Measurements from ENCODE around the gene SIGLEC12. TPM values are rescaled to one million over a fixed set of nuclear protein-coding genes. Genes with fewer than 3 reads are reported as not detected.

Gene SIGLEC12
- total RNA-seq, 1 donor from 2014 or later: not detected

DNA sequence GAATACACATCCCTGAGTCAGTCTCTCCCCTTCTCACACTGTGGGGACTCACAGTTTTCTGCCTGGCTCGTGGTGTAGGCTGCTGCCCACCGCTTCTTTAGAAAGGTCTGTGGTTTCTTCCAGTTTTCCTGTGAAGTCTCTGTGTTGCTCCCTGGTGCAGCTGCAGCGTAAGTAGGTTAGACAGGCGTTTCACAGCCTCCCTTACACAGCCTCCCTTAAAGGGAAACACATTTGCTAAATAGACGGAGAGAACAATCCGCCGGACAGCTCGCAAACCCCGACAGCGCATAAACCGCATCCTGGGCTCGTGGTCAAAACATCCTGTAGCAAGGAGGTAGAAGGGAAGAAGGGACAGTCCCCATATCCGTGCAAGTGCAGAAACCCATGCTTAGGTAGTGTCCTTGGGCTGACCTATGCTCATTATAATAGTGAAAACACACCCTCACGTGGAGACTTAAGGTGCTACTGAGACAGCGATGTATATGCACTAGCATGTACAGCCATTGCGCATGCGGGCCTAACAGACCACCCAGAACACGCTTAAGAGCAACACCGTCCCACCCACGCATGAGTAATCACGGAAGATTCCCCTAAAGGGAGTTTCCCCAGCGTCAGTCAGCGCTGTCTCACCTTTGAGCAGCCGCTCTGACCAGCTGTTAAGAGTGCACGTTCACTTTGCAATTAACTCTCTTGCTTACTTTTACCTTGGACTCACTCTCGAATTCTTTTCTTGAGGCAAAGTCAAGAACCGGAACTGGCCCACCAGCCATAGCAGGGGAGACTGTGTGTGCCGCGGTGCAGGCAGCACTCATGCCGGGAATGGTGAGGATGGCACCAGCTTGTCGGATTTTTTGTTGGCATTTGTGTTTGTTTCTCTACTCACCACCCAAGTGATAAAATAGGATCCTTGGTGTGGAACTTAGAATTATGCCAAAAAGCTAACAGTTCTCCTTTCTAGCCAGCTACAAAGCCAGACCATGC lies 59.9 kb downstream of the SIGLEC12 start:
- Mint-ChIP-seq H3K36me3 (ENCODE audit: unreplicated experiment) (no peaks in the 10 kb centered on the region), H3K4me1 (ENCODE audit: unreplicated experiment) (no peaks in the 10 kb centered on the region), H3K27me3 (ENCODE audit: unreplicated experiment) (no peaks in the 10 kb centered on the region), H3K27ac (ENCODE audit: unreplicated experiment) (no peak overlapping the region), H3K9me3 (ENCODE audit: unreplicated experiment) (peaks cover 21% of the 10 kb centered on the region), H3K4me3 (ENCODE audit: unreplicated experiment) (no peak overlapping the region)
- TF ChIP-seq, protein P1, sequence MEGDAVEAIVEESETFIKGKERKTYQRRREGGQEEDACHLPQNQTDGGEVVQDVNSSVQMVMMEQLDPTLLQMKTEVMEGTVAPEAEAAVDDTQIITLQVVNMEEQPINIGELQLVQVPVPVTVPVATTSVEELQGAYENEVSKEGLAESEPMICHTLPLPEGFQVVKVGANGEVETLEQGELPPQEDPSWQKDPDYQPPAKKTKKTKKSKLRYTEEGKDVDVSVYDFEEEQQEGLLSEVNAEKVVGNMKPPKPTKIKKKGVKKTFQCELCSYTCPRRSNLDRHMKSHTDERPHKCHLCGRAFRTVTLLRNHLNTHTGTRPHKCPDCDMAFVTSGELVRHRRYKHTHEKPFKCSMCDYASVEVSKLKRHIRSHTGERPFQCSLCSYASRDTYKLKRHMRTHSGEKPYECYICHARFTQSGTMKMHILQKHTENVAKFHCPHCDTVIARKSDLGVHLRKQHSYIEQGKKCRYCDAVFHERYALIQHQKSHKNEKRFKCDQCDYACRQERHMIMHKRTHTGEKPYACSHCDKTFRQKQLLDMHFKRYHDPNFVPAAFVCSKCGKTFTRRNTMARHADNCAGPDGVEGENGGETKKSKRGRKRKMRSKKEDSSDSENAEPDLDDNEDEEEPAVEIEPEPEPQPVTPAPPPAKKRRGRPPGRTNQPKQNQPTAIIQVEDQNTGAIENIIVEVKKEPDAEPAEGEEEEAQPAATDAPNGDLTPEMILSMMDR (IDR thresholded peaks at IDR 0.05): no peak
- DNase-seq (ENCODE audit: extremely low spot score, unreplicated experiment): no peak

Other genes starting within 250 kb of the SIGLEC12 start
- not detected in 2 replicates for gene IGLON5, start 190.2 kb downstream of the SIGLEC12 start, total RNA-seq
- 3.5 TPM in 2 replicates for gene VSIG10L, start 159.7 kb downstream of the SIGLEC12 start, total RNA-seq
- gene ETFB, start 135.4 kb downstream of the SIGLEC12 start, total RNA-seq: 56.2 and 58.8 TPM in 2 replicates
- gene CLDND2, start 132.8 kb downstream of the SIGLEC12 start, total RNA-seq: 1.8 TPM in 1 of 2 replicates, not detected in the other
- gene NKG7, start 129.1 kb downstream of the SIGLEC12 start, total RNA-seq: not detected in 2 replicates
- not detected in 2 replicates for gene LIM2, start 113.8 kb downstream of the SIGLEC12 start, total RNA-seq
- gene C19orf84, start 111.2 kb downstream of the SIGLEC12 start, total RNA-seq: not detected in 2 replicates
- not detected in 2 replicates for gene SIGLEC10, start 84.2 kb downstream of the SIGLEC12 start, total RNA-seq
- gene SIGLEC8, start 43.3 kb downstream of the SIGLEC12 start, total RNA-seq: not detected in 2 replicates
- gene CEACAM18, start 23.3 kb downstream of the SIGLEC12 start, total RNA-seq: not detected in 2 replicates
- gene SIGLEC6, start 29.9 kb upstream of the SIGLEC12 start, total RNA-seq: not detected in 2 replicates
- 13.5 and 16.9 TPM in 2 replicates for gene ZNF175, start 69.5 kb upstream of the SIGLEC12 start, total RNA-seq
- not detected in 2 replicates for gene SIGLEC5, start 128.6 kb upstream of the SIGLEC12 start, total RNA-seq
- not detected in 2 replicates for gene SIGLEC14, start 145.0 kb upstream of the SIGLEC12 start, total RNA-seq
- 32.2 and 36.9 TPM in 2 replicates for gene SPACA6, start 191.5 kb upstream of the SIGLEC12 start, total RNA-seq
- gene HAS1, start 222.2 kb upstream of the SIGLEC12 start, total RNA-seq: not detected in 2 replicates